Measurements from ENCODE around the gene DDAH2.

Gene DDAH2

GRCh38 chr6:31689249-31690110 lies 39.6 kb downstream of the DDAH2 start:
- no peak for DNase-seq (ENCODE audit: low read depth)

DNA sequence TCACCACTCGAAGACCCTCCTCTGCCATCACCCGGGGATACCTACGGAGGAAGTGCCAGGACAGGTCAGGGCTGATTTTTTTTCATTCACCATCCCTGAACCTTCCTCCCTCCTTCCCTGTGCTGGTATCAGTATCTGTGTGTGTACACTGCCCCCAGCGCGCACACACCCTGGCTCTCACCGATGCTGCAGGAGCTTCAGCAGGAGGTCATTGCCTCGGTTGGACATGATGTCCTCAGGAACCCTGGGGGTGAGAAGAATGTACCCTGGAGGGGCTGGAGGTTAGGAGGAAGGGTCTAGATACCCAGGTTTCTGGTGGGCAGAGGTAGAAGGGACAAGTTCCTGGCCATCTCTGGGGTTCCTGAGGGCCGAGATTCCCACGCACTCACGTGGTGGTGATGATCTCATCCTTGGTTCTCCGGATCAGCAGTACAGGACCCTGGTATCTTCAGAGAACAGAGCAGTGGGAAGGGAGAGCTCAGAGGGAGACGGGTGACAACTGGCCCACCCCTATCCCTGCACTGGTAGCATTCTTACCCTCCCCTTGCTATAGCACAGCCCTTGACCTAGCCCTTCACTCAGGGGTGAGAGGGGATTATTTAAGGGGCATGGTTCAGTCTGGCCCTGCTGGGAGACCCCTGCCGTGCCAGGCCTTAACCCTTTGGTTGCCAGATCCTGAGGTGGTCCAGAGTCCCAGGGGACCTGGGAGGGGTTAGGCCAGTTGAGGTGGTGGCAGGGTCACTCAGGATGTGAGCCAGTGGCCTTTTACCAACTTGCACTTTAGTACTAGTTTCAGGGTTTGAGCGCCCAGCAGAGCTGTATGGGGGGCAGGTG lies 41.0 kb downstream of the DDAH2 start:
- no peak for DNase-seq (ENCODE audit: low read depth)

- no peak for DNase-seq (ENCODE audit: low read depth)
Observed at GRCh38 chr6:31687321-31687720, 41.8 kb downstream of the DDAH2 start.

DNA sequence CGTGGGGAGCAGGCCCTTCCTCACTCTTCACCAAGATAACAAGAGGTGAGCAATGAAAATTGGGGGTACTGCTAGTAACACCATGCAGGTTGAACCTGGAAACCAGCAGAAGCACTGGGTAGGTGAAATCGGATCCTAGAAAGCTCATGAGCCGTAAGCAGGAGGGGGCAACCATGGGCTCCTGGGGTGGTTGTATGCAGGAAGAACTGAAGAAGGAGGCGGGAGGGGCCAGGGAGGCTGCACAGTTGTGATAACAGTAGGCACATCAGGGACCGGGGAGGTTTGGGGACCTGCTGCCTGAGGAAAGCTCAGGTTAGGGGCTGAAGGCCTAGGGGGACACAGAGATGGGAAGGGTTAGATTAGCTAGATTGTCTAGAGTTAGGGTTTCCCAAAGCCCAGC lies 42.6 kb downstream of the DDAH2 start:
- no peak for DNase-seq (ENCODE audit: low read depth)

DNA sequence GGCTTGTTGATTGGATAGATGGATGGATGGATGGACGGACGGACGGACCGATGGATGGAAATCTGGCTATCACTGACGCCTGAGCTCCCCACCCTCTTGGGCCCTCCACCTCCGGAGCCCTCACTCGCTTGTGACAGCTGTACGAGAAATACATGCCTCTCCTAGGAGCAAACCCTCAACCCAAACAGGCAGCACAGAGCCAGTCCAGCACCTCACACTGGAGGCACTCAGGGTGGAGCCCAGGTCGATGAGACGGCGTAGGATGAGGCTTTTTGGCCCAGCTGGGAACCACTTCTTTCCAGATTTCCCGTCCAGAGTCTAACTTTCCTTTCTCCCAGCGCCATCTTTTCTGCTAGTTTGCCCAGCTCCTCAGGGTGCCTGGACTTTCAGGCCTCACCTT lies 45.5 kb downstream of the DDAH2 start:
- no peak for DNase-seq (ENCODE audit: low read depth)

DNA sequence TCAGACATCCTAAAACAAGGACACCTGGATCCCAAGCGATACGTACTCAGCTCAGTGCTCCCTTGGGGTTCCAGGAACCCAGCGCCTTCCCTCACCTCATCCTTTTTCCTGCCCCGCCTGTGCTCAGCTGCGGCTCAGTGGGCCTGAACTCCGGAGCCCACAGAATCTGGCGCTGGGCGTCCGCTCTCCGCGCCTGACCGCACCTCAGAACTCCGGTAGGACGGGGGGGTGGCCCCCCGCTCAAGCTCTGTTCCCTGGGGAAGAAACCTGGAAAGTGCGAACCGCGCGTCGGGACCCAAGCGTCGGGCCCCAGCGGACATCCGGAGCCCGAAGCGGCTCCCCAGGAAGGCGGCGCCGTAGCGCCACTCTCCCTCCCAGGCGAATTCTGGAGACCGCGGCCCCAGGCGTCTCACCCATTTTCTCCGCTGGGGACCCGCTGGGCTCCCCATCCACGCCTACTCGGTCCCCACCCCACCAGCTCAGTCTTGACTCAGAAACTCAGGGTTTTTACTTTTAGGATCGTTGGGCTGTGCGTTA lies 47.9 kb downstream of the DDAH2 start:
- DNase-seq (ENCODE audit: low read depth), result no peak

DNA sequence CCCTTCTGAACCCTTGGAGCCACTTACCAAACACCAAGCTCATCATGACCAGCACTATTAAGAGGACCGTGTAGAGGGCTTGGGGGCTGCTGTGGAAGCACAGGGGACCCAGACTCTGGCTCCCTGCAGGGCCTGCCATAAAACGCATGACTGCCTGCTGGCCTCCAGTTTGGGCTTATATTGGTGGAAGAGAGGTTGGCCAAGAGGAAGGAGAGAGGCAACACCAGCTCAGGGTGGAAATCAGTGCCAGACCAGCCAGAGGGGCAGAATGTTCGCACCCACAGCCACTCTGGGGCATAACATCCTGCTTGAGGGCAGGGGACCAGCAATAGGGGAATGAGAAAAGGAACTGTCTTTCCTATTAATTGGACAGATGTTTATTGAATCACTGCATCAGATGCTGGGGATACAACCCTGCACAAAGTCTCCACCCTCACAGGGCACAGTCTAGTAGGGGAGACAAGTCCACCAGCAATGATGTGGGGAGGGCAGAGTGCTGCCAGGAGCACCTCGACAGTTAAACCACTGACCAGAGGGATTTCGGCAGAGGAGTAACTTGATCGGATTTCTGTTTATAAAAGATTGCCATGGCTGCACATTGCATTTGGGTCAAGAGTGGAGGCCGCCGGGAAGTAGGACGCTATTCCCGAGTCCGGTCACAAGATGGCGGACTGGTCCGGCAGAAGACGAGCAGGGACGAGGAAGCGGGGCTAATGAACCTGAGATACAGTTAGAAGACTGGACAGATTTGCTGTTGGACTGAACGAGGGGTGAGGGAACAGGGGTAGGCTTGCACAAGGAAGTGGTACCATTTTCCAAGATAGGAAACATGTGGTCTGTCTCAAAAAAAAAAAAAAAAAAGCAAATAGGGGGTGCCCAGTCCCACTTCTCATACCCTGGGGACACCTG lies 48.6 kb downstream of the DDAH2 start, which contains the start of gene LY6G5C:
Gene LY6G5C (minus strand): TSS at position 842 of the 909 bp plus-strand sequence. CDS start 694 bp downstream, at position 148.
- DNase-seq (ENCODE audit: low read depth), result peak; percentile 26

GRCh38 chr6:31677955-31678354 lies 51.1 kb downstream of the DDAH2 start:
- no peak for DNase-seq (ENCODE audit: low read depth)
